Fibroblast of skin of left biceps (primary cell): ENCODE results near the gene TMEM101.
"Not testable (repeated sequence)": the region's sequence is repeated elsewhere in the genome, so short reads cannot be mapped to it uniquely, and the experiment has no call there.

Experiments
- DNase-seq, 2 experiments: peaks; one replicate each; pipeline ENCODE4 v3.0.0-alpha.2; 2013; ENCODE audit warnings: low read depth in 2 of 2

The TMEM101 gene

DNA sequence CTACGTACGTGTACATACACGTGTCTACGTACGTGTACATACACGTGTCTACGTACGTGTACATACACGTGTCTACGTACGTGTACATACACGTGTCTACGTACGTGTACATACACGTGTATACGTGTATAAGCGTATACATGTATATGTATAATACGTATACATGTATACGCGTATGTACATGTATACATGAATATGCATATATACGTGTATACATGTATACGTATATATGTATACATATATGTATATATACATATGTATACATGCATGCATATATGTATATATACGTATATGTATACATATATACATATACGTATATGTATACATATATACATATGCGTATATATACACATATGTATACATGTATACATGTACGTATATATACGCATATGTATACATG, 38.9 kb downstream of the TMEM101 start:
- no peak for DNase-seq

DNA sequence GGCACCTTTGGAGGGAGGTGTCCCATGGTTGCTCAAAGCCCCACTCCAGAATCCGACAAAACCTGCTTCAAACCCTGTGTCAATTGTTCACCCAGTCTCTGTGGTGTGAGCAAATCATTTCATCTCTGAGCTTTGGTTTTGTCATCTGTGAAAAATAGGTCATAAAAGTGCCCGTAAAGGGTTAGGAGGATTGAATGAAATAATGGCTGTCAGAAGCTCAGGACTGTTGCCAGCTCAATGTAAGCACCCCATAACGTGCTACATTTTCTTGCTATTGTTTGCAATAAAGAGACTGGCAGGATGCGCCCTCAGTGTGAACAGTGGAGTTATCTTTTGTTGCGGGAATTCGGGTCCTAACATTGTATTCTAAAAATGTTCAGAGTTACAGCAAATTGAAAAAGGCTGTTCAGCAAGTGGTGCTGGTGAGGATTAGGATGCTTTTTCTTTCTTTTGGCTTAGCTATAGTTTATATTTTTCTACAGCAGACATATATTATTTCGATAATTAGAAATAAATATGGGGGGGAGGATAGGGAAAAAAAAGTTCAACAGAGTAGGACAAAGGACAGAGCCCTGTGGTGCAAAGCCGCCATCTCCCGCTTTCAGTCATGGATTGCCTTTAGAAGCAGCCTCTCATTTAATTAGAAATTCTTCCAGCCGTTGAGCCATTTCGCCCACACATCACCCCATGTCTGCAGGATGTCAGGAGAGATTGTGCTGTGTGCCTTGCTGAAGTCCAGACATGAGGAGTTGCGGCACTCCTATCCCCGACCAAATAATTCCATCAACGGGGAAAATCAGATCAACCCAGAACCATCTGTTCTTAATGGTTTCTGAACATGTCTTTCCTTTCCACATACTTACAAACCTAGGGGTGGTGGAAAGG, 40.1 kb downstream of the TMEM101 start:
- no peak for DNase-seq

DNA sequence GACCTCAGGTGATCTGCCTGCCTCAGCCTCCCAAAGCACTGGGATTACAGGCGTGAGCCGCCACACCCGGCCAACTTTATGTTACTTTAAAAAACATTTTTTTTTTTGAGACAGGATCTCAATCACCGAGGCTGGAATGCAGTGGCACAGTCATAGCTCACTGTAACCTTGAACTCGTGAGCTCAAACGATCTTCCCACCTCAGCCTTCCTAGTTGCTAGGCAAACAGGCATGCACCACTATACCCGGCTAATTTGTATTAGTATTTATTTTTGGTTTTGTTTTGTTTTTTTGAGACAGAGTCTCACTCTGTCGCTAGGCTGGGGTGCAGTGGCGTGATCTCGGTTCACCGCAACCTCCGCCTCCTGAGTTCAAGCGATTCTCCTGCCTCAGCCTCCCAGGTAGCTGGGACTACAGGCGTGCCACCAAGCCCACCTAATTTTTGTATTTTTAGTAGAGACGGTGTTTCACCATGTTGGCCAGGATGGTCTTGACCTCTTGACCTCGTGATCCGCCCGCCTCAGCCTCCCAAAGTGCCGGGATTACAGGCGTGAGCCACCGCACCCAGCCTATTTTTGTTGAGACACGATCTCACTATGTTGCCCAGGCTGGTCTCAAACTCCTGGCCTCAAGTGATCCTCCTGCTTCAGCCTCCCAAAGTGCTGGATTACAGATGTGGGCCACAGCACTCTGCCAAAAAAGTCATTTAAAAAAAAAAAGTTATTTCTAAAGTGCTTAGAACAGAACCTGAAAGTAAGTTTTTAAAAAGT, 42.1 kb downstream of the TMEM101 start:
- DNase-seq, result not testable (repeated sequence)

DNA sequence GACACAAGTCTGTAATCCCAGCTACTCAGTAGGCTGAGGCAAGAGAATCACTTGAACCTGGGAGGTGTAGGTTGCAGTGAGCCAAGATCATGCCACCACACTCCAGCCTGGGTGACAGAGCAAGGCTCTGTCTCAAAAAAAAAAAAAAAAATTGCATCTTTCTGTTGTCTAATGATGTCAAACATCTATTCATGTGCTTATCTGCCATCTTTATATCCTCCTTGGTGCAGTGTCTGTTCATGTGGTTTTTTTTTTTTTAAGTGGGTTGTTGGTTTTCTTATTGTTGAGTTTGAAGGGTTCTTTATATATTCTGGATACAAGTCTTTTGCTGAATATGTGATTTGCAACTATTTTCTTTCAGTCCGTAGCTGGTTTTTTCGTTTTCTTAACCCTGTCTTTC, 43.3 kb downstream of the TMEM101 start:
- not testable (repeated sequence) for DNase-seq

DNA sequence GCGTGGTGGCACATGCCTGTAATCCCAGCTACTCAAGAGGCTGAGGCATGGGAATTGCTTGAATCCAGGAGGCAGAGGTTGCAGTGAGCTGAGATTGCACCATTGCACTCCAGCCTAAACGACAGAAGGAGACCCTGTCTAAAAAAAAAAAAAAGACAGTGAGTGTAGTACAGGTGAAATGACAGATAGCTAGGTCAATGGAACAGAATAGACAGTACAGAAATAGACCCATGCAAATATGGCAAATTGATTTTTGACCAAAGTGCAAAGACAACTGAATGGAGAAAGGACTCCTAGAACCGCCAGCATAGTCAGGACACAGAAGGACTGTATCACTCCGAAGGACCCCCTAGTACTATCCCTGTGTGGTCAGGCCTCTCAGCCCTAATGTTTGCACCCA, 44.4 kb downstream of the TMEM101 start:
- no peak for DNase-seq

DNA sequence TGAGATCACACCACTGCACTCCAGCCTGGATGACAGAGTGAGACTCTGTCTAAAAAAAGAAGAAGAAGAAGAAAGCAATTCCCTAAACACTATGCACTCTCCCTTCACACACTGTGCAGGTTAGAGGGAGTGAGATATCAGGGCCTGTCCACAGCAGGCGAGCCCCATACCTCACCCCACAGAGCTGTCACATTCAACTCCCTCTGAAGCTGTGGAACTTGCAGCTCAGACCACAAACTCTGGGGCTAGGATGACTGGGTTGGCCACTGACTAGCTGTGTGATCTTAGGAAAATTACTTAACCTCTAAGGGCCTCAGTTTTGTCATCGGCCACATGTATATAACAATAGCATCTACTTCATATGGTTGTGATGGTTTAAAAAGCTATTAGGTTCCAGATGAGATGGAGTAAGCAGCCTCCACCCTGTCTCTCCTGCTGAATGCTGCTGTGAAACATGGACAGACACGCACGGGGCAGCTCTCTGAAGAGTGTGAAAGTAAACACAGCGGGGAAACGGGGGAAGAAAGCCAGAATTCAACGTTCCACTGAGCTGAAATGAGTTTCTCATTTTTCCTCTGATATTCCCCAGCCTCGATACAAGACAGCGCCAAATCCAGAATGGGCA, 47.4 kb downstream of the TMEM101 start:
- no peak for DNase-seq

DNA sequence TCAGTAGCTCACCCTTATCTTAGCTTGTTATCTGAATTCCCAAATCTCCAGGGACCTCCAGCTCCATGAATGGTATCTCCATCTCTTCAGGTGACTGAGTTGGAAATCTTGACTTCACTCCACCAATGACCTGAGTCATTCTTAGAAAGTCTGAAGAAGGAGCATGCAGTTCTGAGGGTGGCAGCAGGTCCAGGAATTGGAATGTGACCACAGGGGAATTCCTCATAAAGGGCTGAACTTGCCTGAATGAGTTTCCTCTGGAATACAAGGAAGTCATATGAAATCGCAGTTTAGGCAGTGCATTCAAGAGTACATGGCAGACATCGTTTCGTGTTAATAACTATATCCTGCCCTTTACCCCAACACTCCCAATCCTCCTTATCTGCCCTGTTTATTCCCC, 48.5 kb downstream of the TMEM101 start:
- no peak for DNase-seq

DNA sequence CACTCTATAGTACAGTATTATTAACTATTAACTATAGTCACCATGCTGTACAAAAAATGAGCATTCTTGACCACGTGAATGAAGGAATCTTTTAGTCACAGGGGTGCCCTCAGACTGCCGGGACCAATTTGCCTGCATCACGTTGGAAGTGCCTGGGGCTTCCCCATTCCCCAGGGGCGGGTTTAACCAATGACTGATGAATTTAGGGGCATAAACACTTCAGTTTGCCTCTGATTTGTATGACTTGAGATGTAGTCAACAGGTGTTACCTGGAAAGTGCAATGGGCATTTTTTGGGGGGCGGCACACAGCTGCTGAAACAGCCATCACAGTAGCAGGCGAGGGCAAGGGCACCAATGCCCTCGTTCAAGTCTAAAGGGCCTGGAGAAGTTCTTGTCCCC, 52.3 kb downstream of the TMEM101 start:
- no peak for DNase-seq

DNA sequence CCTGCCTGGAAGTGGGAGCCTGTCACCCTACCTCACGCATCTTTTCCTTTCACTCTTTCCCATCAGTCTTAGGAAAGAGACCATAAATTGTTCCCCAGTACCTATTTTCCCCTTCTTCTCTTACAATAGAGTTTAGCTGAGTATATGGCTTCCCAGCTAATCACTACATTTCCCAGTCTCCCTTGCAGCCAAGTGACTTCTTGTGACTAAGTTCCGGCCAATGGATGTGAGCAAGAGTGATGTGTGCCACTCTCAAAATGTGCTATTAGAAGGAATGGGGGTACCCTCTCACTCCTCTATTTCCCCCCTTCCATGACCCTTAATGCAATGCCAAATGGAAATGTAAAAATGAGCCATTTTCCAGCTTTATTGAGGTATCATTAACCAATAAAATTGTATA, 52.8 kb downstream of the TMEM101 start:
- no peak for DNase-seq

DNA sequence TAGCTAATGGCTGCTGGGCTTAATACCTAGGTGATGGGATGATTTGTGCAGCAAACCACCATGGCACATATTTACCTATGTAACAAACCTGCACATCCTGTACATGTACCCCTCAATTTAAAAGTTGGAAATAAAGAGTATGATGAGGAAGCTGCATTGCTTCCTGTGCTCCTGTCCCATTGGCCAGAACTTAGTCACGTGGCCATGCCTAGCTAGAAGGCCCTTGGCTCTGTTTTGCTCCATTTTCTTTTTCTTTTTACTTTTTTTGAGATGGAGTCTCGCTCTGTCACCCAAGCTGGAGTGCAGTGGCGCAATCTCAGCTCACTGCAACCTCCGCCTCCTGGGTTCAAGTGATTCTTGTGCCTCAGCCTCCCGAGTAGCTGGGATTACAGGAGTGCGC, 53.5 kb downstream of the TMEM101 start:
- DNase-seq, result not testable (repeated sequence)
